Activated naive CD4-positive, alpha-beta T cell treated with Interleukin-2 at 50 U/mL for 16 hours (primary cell): Measurements from ENCODE around the gene LIPC.

Source experiments
- DNase-seq: peaks from one replicate; pipeline ENCODE4 v3.0.0-alpha.2; 2020

Gene LIPC

DNA sequence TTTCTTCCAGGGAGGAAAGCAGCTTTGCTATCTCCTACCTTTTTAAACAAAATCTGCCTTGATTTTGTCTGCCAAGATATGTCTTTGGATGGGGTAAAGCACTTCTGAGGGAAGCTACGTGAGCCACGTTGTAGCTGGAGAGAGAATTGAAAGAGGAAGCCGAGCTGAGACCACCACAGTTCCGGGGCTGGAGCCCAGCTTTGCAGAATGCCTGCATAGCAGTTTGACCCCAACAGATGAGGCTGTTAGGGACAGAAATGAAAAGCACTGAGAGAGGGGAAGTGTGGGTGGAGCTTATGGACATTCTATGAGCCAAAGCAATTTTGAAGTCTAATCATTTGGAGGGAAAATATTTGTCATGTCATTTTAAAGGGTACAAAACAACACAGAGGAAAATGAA lies 45.4 kb downstream of the LIPC start:
- no peak for DNase-seq

DNA sequence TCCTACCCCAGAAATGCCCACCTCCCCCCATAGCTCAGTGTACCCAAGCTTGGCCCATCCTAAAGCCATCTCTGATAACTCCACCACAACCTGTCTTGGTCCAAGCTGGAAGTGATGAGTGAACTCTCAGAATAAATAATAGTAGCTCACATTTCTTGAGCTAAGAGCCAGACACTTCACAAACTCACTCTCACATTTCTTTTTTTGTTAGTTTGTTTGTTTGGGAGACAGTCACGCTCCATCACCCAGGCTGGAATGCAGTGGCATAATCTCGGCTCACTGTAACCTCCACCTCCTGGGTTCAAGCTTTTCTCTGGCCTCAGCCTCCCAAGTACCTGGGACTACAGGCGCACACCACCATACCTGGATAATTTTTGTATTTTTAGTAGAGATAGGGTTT lies 46.2 kb downstream of the LIPC start:
- no peak for DNase-seq

DNA sequence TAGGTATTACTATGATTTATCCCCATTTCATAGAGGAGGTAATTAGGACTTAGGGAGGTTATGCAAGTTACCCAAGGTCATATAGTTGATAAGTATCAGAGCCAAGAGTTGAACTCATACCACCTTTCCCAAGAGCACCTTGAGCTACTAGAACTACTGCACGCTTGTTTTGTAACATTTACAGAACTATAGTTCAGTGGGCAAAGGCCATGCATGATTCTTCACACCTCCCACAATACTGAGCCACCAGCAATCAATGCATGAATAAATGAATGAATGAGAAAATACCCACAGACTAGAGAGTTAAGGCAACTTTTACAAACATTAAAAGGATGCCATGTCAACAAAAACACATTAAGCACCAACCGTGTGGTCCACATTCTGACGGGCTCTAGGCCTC lies 46.8 kb downstream of the LIPC start:
- DNase-seq = no peak

DNA sequence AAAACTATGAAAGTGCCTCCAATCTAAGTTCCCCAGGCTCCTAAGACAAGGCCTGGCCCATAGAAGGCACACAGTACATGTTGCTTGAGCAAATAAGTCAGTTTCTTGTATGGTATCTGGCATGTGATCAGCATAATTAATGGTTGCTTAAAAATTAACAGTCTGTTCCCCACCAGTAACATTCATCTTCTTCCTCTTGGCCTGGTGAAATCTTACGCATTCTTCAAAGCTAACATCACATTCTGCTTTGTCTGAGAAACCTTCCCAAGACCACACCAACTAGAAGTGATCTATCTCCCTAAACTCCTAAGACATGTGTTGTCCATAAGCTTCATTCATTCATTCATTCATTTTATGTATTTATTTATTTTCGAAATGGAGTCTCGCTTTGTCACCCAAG lies 48.1 kb downstream of the LIPC start:
- no peak for DNase-seq

DNA sequence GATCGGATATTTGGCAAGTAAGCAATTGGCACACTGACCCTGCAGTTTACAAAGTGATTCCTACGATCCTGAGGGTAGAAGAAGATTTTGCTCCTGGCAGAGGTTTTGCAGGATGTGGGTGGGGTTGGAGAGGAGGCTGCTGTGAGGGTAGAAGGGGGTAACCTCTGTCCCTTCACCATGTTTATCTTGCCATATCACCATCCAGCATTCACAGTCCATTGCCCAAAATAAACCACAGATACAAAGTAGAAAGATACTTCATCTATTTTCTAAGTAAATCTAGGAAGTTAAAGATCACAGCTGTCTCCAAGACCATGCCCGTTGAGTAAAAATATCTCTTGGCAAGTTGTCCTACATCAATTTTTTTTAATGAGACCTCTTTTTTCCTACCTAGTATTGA lies 51.6 kb downstream of the LIPC start:
- no peak for DNase-seq

DNA sequence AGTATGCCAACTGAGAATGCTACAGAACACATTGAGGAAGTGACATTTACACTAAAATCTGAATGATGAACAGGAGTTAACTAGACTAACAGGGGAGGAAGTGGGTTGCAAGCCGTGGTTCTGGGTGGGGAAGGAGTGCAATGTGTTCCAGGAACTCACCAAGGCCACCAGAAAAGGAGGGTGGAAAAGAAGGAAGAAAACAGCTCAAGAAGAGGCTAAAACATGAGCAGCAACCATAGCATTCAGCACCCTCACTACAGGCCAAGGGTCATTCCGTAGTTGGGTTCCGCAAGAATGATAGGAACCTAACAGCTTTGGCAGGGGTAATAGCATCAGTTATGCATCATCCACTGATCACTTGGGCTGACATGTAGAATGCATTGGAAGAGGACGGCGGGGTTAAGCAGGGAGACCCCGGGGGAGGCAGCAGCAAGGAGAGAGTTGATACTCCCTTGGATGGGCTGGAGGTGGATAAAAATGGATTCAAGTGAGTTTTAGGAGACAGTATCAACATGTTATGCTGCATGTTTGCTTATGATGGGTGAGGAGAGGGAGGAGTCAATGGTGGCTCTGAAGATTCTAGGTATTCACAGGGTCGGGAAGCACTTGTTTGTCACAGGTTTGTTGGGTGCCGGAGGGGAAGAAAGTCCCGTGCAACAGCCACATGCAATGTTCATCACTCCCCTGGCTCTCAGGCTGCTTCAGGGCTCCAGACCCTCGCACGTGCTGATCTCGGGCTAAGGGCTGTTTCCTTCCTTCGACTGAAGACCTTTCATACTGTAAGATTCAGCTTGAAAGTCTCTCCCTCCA lies 53.2 kb downstream of the LIPC start:
- DNase-seq = peak; percentile 7

DNA sequence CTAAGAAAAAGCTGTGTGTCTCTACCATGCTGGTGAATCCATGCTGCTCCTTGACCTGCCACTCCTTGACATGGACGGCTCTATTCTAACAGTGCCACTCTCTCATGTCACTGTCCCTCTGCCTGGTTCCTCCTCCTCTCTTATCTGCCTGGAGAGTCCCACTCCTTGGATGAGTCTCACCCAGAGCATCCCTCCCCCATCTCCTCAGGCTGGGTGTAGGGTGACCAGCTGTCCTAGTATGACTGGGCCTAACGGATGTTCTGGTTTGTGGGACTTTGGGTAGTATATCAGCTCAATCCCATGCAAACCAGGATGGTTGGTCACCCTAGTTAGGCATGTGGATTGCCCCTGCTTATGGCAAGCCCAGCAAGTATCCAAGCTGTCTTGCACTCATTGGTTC lies 54.3 kb downstream of the LIPC start:
- no peak for DNase-seq

DNA sequence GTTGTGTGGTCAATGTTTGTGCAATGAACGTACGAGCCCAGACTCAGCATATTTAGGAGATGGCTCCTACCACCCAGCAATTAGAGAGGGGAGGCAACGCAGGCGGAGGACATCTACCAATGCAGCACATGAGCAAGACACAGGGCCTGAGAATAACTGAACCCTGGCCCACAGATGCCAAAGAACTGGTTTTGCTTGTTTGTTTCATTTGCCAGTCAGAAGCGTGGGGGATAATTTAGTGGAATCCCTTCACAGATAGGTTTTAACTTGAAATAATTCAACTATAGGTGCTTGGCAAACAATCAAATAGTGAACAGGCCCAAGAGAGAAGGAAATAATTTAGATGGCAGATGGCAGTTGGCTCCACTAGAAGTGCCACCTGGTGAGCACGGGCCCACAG lies 54.8 kb downstream of the LIPC start:
- DNase-seq = no peak

DNA sequence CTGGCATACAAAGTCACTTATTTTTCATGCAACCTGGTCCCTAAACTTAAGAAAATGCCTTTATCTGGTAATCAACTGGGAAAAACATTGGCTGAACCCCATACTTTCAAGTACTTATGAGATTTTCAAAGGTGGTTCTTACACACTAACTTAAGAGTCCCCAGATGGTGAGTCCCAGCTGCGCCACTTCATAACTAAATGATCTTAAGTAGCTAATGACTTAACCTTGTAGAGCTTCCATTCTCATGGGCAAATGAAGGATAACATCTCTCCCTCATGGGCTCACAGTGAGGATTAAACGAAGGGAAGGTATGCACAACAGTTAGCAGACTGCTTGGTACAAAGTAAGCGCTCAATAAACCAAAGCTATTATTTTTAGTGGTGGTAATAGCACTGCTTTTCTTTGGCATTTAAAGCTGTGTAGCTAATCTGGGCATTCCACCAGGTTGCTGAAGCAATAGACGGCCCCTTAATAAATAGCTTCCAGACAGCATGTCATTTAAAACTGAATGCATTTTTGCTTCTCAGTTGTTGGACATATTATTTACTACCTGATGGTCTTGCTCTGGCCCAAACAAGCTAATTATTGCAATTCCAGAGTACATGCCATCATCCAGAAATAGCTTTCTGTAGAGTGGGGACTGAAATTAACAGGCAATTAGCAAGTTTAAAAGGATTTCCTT lies 55.4 kb downstream of the LIPC start:
- no peak for DNase-seq

DNA sequence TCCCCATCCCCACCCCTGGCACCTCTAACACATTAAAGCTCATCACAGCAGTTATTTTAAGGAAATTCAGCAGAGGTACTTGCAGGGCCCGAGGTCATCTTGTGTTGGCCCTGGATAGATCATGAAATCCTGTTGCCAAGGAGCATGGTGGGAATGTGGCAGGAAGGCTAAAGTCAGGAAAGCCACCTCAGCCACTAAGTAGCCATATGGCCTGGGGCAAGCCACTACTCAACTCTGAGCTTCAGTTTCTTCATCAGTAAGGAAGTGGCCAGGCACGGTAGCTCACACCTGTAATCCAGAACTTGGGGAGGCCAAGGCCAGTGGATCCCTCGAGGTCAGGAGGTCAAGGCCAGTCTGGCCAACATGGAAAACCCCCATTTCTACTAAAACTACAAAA lies 55.9 kb downstream of the LIPC start:
- DNase-seq = no peak

DNA sequence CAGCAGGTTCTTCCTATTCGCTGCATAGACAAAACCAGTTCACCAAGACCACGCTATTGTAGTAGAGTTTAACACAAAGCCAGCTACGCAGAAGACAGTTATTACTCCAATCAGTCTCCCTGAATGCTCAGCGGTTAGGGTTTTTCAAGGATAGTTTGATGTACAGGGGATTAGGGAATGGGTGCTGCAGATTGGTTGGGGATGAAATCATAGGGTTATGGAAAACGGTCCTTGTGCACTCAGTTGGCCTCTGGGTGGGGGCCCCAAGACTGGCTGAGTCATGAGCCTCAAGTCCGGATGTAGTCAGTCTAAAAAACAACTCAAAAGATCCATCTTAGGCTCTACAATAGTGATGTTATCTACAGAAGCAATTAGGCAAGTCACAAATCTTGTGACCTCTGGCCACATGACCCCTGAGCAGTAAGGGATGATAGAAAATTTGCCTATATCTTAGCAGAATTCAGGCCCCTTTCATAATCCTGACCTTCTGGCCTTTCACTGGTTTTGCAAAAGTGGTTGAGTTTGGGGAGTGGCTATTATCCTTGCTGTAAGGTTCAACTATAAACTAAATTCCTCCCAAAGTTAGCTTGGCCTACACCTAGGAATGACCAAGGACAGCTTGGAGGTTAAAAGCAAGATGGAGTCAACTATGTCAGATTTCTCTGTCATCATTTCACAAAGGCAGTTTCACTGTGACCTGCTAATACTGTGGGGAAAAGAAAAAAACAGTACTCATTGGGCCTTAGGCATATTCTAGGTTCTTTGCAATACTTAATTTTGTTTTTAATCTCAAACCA lies 57.7 kb downstream of the LIPC start:
- DNase-seq = no peak

DNA sequence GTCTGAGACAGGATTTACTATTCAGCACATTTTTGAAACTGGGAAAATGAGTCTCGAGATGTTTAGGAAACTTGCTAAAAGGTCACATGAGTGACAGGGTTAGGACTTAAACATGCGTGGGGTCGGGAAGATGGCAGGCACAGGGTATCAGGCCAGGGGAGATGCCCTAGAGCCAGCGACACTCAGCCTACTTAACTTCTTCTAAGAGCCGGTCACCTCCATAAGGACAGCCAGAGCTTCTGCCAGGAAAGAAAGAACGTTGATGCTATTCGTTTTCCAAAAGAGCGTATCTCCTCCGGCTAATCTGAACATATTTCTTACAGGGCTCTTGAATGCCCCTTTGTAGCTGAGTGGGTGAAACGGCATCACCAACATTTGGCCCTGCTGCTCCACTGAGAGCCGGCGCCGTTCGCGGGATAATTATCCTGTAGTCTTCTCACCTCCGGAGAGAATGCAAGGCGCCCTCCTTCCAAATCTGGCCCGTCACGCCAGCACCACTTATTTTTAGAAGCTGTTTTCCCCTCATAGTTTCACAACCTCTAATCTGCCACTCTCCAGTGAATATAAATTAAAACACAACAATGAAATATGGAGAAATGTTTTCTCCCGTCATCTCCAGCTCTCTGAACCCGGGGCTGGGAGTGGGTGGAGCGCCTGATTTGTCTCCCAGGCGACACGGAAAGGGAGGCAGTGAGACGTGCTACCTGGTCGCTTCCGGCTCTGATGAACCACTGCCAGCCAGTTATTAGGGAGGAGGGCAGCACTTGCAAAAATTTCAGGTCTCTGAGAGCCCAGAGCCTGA lies 58.5 kb downstream of the LIPC start:
- DNase-seq = no peak

DNA sequence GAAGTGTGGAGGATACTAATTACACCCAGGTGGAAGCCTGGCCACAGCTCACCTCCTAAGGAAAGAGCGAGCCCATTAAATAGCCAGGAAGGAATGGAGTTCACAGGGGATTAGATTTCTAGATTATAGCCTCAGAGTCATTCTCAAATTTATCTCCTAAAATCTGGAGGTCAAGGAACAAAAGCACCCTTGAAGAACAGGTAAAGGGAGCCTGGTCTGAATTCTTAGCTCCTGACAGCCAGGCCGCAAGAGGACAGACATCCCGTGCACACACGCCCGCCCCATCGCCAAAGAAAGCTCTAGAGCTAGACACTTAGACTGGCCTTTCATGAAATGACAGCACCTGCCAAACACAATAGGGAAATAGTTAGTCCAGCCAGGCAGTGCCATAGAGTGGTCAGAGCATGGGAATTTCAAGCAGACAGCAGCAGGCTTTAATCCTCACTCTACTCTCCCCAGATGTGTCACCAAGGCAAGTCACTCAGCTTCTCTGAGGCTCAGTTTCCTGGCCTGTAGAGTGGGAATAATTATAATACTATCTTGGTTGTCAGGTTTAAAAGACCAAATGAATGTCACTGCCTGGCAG lies 59.2 kb downstream of the LIPC start:
- DNase-seq = no peak

DNA sequence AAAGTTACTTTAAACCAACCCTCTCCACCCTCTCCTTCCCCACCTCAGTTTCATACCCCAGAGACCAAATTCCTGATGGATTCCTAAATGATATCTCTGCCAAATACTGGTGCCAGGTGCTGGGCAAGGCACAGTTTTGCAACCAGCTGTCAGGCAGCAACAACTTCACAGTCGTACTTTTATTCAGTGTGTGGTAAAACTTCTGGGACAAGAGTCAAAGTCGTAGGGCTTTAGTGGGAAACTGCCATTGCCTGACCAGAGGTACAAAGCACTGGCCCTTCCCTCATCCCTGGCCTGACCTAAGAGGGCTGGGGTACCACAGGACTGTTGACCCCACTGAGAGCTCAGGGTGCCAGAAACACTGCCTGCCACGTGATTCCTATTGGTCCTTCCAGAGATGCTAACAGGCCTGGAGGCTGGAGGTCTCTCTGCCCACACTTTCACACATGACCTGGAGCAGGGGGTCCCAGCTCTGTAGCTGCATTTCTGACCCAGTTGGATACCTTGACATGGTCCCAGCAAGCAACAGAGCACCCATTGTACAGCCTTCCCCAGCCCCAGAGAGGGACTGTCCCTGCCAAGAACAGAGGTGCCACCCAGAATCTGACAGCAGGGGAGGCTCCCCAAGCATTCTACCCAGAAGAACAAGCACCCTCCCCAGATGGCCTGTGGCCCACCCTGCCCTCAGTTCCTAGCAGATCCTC lies 59.9 kb downstream of the LIPC start:
- no peak for DNase-seq

DNA sequence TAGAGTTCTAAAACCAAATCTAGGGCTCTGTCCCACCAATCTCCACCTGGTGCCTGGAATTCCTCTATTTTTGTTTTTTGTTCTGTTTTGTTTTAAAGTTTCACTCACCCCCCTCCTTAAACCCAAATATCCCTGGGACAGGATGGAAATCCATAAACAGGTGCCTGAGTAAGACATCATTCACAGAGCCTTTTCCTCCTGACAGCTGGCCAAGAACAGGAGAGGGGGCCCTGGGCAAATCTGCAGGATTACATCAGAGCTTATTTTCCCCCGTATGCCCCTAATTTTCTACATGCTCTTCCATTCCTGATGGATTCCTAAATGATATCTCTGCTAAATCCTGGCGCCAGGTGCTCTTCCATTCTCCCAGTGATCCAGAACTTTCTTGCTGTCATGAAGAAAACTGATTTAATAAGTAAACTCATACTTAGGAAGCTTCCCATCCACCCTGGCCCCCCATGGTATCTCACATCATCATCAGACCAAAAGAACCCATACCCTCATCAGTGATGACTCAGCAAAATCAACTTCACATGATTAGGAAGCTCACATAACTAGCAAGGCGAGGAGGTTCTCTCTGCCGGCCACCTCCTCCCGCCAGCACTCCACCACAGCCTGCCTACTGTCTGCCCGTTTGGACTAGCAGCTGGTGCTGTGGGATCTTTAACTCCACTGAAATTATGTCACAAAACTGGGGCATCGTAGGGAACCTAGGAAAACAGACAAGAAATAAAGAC lies 61.0 kb downstream of the LIPC start:
- no peak for DNase-seq

DNA sequence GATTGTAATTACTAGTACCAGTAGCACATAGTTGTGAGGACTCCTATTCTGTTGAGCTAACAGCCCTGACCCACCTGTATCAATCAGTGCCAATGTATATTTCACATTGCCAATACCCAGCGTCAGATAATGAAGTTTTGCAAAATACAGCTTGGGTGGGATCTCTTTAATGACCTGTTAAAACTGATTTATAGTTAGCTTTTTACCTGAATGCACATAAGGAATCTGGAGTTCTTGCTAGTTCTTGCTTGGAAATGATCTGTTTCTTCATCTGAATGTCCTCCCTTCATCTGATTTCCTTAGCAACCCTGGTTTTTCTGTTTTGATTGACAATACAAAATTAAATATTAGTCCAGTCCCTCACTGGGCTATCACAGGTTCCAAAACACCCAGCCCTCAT lies 62.8 kb downstream of the LIPC start:
- DNase-seq = no peak

DNA sequence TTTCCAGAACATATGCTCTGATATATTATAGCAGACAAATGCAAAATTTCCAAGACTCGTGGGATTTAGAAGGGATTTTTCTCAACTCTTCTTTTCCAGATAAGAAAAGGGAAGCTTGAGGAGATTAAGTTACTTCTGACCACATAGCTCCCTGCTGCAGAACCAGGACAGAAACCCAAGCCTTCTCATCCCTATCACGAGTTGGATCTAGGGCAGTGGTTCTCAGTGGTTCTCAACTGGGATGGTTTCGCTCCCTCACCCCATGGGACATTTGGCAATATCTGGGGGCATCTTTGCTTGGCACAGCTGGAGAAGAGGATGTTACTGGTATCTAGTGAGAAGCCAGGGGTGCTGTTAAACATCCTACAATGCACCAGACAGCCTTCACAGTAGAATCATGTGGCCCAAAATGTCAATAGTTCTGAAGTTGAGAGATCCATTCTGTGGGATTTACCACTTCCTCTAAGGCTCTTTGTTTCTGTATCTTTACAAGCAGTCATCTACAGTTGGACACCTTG lies 64.2 kb downstream of the LIPC start:
- no peak for DNase-seq

DNA sequence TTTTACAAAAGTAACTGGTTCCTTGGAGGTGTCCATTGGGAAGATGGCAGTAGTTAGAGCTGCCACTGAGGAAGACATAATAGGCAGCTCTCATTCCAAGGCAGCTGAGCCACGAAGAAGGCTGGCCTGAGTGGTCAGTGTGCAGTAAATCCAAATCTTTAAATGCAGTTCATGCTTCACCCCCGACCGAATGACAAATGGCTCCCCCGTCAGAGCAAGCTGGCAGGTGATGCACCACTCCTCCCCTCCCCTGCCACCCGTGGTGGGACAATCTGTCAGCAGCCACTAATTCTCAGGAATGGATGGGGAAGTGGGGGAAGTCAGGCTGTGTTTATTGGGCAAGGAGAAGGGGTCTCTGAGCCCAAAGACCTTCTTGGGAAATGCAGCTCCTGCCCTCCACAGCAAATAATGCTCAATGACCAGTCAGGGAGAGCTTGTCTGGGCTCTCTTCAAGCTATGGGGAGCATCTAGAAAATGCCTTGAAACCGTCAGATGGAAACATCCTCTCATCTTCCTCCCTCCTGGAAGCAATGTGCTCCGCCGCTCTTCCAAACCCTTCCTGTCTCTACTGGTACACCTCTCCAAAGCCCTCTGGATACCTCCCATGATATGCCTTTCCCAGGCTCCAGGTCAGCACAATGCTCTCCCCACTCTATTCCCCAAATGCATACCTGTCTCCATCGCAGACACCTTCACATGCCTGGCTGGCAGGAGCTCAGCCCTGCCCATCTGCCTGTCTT lies 65.4 kb downstream of the LIPC start:
- DNase-seq = no peak

DNA sequence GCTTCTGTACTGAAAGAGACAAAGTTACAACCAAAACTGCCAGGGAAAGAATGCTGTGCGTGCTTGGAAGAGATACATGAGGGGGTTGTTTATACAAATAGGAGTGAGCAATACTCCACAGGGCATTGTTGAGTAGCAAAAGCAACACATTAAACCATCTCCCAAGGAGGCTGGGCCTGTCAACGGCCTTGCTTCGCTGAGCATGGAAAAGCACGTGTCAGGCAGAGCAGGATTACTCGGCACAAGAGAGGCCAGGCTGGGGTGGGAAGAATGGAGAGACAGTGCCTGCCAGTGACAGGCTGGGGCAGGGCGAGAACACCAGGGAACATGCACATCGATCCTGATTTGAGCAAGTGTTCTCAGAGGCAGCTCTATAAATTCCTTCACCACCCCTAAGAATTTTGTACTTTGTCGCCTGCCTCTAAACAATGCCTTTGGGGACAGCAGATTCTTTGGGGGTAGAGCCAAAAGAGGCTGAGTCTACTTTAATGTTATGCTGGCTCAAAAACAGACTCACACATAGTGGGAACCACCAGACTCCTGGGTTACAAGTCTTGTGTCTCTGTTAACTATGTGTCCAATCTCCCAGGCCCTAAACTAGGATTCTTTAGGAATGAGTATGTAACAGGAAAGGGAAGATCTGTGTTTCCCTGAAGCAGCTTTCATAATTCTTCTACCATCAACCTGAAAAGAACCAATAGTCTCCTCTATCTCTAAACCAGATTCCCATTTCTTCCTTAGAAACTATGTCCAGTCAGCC lies 67.2 kb downstream of the LIPC start:
- DNase-seq = no peak

DNA sequence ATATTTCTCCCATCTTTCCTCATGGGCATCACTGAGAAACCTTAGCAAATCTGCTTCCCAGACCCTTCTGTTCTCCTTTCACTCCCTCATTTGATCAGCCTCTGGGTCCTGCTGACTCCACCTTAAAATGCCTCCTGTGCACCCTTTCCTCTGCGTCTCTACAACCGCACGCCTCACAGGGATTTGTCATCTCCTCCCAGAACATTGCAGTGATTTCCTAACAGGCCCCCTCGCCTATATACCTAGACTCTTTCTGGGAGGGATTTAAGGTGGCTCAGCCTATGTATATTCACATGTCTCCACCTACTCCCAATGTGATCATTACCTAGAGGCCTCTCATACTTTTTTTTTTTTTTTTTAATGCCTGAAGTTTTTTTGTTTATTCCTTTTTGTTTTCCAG lies 69.2 kb downstream of the LIPC start:
- no peak for DNase-seq
